GM18499 (cell line): Measurements from ENCODE around the gene GLRX3.
"Not testable (repeated sequence)": the region's sequence is repeated elsewhere in the genome, so short reads cannot be mapped to it uniquely, and the experiment has no call there.

Source experiments
- ATAC-seq: cut with Tn5 transposase; IDR thresholded peaks from one replicate; pipeline ENCODE4 v1.9.1; 2021; ENCODE audit warnings: moderate number of reproducible peaks; ENCODE audit not compliant: insufficient read depth, unreplicated experiment

Gene GLRX3

GRCh38 chr10:130188195-130189175 is 52.3 kb downstream of the GLRX3 start:
- ATAC-seq: no peak

- ATAC-seq: no peak
These were observed 53.4 kb downstream of the GLRX3 start for GRCh38 chr10:130189608-130190054.

GRCh38 chr10:130190055-130190736 is 54.0 kb downstream of the GLRX3 start:
- ATAC-seq: peak; percentile 65

GRCh38 chr10:130190737-130191115 is 54.5 kb downstream of the GLRX3 start:
- no peak for ATAC-seq

GRCh38 chr10:130191380-130191779 is 55.2 kb downstream of the GLRX3 start:
- ATAC-seq: no peak

- ATAC-seq: no peak
These were observed 56.2 kb downstream of the GLRX3 start for GRCh38 chr10:130192276-130192848.

GRCh38 chr10:130193033-130193432 is 56.8 kb downstream of the GLRX3 start:
- ATAC-seq: no peak

- no peak for ATAC-seq
These were observed 57.5 kb downstream of the GLRX3 start for GRCh38 chr10:130193493-130194193.

- no peak for ATAC-seq
These were observed 58.2 kb downstream of the GLRX3 start for GRCh38 chr10:130194194-130194990.

GRCh38 chr10:130194991-130195645 is 58.9 kb downstream of the GLRX3 start:
- ATAC-seq: no peak

- no peak for ATAC-seq
These were observed 59.6 kb downstream of the GLRX3 start for GRCh38 chr10:130195746-130196294.

- ATAC-seq: no peak
These were observed 60.6 kb downstream of the GLRX3 start for GRCh38 chr10:130196511-130197487.

GRCh38 chr10:130198651-130199050 is 62.5 kb downstream of the GLRX3 start:
- ATAC-seq: no peak

- ATAC-seq: no peak
These were observed 64.2 kb downstream of the GLRX3 start for GRCh38 chr10:130200179-130201042.

- no peak for ATAC-seq
These were observed 64.8 kb downstream of the GLRX3 start for GRCh38 chr10:130201043-130201380.

GRCh38 chr10:130202150-130202549 is 66.0 kb downstream of the GLRX3 start:
- ATAC-seq: not testable (repeated sequence)
